Mesothelial cell of epicardium (in vitro differentiated cells): ENCODE results near the gene MXD4. TPM values are rescaled to one million over a fixed set of nuclear protein-coding genes. Genes with fewer than 3 reads are reported as not detected.
A peak's percentile ranks its signal among the peaks of the same experiment; 100 is the strongest.

ENCODE experiments used
- DNase-seq, 2 experiments: peaks; one replicate each; pipeline ENCODE4 v3.0.0; 2021; ENCODE audit warnings: low spot score in 2 of 2; ENCODE audit not compliant: unreplicated experiment in 2 of 2
- H3K27ac Mint-ChIP-seq: 2 replicates; pipeline ENCODE4 v1.8.0; 2021; ENCODE audit warnings: mixed read lengths
- H3K27me3 Mint-ChIP-seq: 2 replicates; pipeline ENCODE4 v1.8.0; 2021; ENCODE audit warnings: low read depth, mixed read lengths
- H3K36me3 Mint-ChIP-seq: 2 replicates; pipeline ENCODE4 v1.8.0; 2021; ENCODE audit warnings: mixed read lengths
- H3K4me1 Mint-ChIP-seq: 2 replicates; pipeline ENCODE4 v1.8.0; 2021; ENCODE audit warnings: mixed read lengths
- H3K4me3 Mint-ChIP-seq: 2 replicates; pipeline ENCODE4 v1.8.0; 2021; ENCODE audit warnings: mild to moderate bottlenecking, moderate library complexity, mixed read lengths
- H3K9me3 Mint-ChIP-seq: 2 replicates; pipeline ENCODE4 v1.8.0; 2021; ENCODE audit warnings: mixed read lengths
- CTCF ChIP-seq: fragments of 200-600 bp; sonication (generic); IDR thresholded peaks from one replicate; pipeline ENCODE4 v1.5.0; 2021; ENCODE audit warnings: antibody characterized with exemption; ENCODE audit not compliant: unreplicated experiment
- total RNA-seq: library from RNA; stranded (reverse); gene quantifications from 3 replicates; pipeline ENCODE4 v1.2.1, GENCODE V29; 2021

Gene MXD4
- total RNA-seq, 1 donor from 2014 or later = 104 TPM

GRCh38 chr4:2303686-2304320, 41.9 kb upstream of the MXD4 start:
- H3K36me3 Mint-ChIP-seq = no peaks in the 10 kb centered on the region
- no peaks in the 10 kb centered on the region for H3K4me1 Mint-ChIP-seq
- TF ChIP-seq CTCF = no peak
- H3K9me3 Mint-ChIP-seq = peaks cover 19% of the 10 kb centered on the region
- H3K4me3 Mint-ChIP-seq = no peak overlapping the region
- no peak overlapping the region for H3K27ac Mint-ChIP-seq
- peaks cover 1% of the 10 kb centered on the region for H3K27me3 Mint-ChIP-seq
- DNase-seq = peak in 1 of 2 experiments; percentile 35

- TF ChIP-seq CTCF = no peak
- peaks cover 18% of the 10 kb centered on the region for H3K9me3 Mint-ChIP-seq
- H3K27ac Mint-ChIP-seq = no peak overlapping the region
- H3K27me3 Mint-ChIP-seq = peaks cover 3% of the 10 kb centered on the region
- H3K4me3 Mint-ChIP-seq = no peak overlapping the region
- DNase-seq = peak in 1 of 2 experiments; percentile 35
- H3K36me3 Mint-ChIP-seq = no peaks in the 10 kb centered on the region
- H3K4me1 Mint-ChIP-seq = no peaks in the 10 kb centered on the region
Observed at GRCh38 chr4:2303121-2303685, 41.3 kb upstream of the MXD4 start.

- Mint-ChIP-seq H3K27ac (no peak overlapping the region), H3K4me1 (no peaks in the 10 kb centered on the region), H3K36me3 (no peaks in the 10 kb centered on the region), H3K4me3 (no peak overlapping the region), H3K27me3 (peaks cover 7% of the 10 kb centered on the region), H3K9me3 (peaks cover 12% of the 10 kb centered on the region)
- DNase-seq = no peak
- TF ChIP-seq CTCF = no peak
Observed at GRCh38 chr4:2302387-2303119, 40.6 kb upstream of the MXD4 start.

- peaks cover 9% of the 10 kb centered on the region for H3K27me3 Mint-ChIP-seq
- peaks cover 9% of the 10 kb centered on the region for H3K9me3 Mint-ChIP-seq
- DNase-seq = peak in 1 of 2 experiments; percentile 35
- TF ChIP-seq CTCF = no peak
- no peaks in the 10 kb centered on the region for H3K36me3 Mint-ChIP-seq
- H3K27ac Mint-ChIP-seq = no peak overlapping the region
- no peak overlapping the region for H3K4me3 Mint-ChIP-seq
- no peaks in the 10 kb centered on the region for H3K4me1 Mint-ChIP-seq
Observed at GRCh38 chr4:2301806-2302205, 39.9 kb upstream of the MXD4 start.

GRCh38 chr4:2301225-2301642, 39.3 kb upstream of the MXD4 start:
- Mint-ChIP-seq H3K27ac (no peak overlapping the region), H3K4me3 (no peak overlapping the region), H3K36me3 (no peaks in the 10 kb centered on the region), H3K4me1 (no peaks in the 10 kb centered on the region), H3K27me3 (peaks cover 9% of the 10 kb centered on the region), H3K9me3 (peaks cover 7% of the 10 kb centered on the region)
- no peak for DNase-seq
- no peak for TF ChIP-seq CTCF
